GM19372 (cell line): ENCODE data around the gene AIFM1.
"Not testable (repeated sequence)": the region's sequence is repeated elsewhere in the genome, so short reads cannot be mapped to it uniquely, and the experiment has no call there.

Experiments used
- ATAC-seq: cut with Tn5 transposase; IDR thresholded peaks from one replicate; pipeline ENCODE4 v1.9.1; 2021; ENCODE audit warnings: mild to moderate bottlenecking, low read depth, moderate library complexity; ENCODE audit not compliant: unreplicated experiment

AIFM1 gene

GRCh38 chrX:130120746-130121504 is 44.7 kb downstream of the AIFM1 start:
- peak; percentile 71 for ATAC-seq

GRCh38 chrX:130120321-130120731 is 45.3 kb downstream of the AIFM1 start:
- peak; percentile 44 for ATAC-seq

GRCh38 chrX:130119312-130119898 is 46.2 kb downstream of the AIFM1 start:
- ATAC-seq: no peak

GRCh38 chrX:130118441-130119311 is 47.0 kb downstream of the AIFM1 start:
- no peak for ATAC-seq

- no peak for ATAC-seq
These were observed 48.5 kb downstream of the AIFM1 start for GRCh38 chrX:130117166-130117565.

- ATAC-seq: not testable (repeated sequence)
These were observed 50.3 kb downstream of the AIFM1 start for GRCh38 chrX:130115119-130115885.

- no peak for ATAC-seq
These were observed 51.5 kb downstream of the AIFM1 start for GRCh38 chrX:130114141-130114588.

- ATAC-seq: no peak
These were observed 54.2 kb downstream of the AIFM1 start for GRCh38 chrX:130111220-130112154.

- ATAC-seq: peak; percentile 36
These were observed 55.0 kb downstream of the AIFM1 start, which contains the start of gene ELF4 for GRCh38 chrX:130110379-130111219. Gene ELF4, minus strand, starts transcription at chrX:130110497. Its CDS starts 29,167 bp downstream, at chrX:130081330.

- peak; percentile 10 for ATAC-seq
These were observed 55.9 kb downstream of the AIFM1 start for GRCh38 chrX:130109429-130110378.

- ATAC-seq: peak; percentile 61
These were observed 56.8 kb downstream of the AIFM1 start for GRCh38 chrX:130108647-130109428.

- ATAC-seq: no peak
These were observed 59.6 kb downstream of the AIFM1 start for GRCh38 chrX:130106071-130106470.

GRCh38 chrX:130105244-130105643 is 60.4 kb downstream of the AIFM1 start:
- no peak for ATAC-seq

GRCh38 chrX:130103605-130104004 is 62.0 kb downstream of the AIFM1 start:
- no peak for ATAC-seq

GRCh38 chrX:130100180-130100579 is 65.5 kb downstream of the AIFM1 start:
- ATAC-seq: no peak

GRCh38 chrX:130098210-130098552 is 67.5 kb downstream of the AIFM1 start:
- no peak for ATAC-seq
